ENCODE data around the gene ZNF335.
"Not testable (repeated sequence)": the region's sequence is repeated elsewhere in the genome, so short reads cannot be mapped to it uniquely, and the experiment has no call there.

ZNF335 gene

DNA sequence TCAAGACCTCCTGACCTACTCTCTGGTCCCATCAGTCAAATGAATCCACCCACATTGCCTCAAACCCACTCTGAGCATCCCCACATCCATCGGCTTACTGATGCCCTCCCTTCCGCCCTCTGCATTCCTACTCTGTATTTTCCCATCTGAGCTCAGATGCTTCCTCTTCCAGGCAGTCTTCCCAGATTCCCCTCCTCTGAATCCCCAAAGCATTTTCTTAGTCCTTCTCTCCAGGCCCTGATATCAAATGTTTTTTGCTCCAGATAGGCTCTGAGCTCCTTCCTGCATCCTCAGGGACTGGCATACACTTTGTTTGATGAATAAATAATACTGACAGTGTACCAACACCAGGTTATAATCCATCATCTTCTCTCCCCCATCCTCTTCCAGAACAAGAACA is 63.9 kb downstream of the ZNF335 start:
- DNase-seq: no peak

DNA sequence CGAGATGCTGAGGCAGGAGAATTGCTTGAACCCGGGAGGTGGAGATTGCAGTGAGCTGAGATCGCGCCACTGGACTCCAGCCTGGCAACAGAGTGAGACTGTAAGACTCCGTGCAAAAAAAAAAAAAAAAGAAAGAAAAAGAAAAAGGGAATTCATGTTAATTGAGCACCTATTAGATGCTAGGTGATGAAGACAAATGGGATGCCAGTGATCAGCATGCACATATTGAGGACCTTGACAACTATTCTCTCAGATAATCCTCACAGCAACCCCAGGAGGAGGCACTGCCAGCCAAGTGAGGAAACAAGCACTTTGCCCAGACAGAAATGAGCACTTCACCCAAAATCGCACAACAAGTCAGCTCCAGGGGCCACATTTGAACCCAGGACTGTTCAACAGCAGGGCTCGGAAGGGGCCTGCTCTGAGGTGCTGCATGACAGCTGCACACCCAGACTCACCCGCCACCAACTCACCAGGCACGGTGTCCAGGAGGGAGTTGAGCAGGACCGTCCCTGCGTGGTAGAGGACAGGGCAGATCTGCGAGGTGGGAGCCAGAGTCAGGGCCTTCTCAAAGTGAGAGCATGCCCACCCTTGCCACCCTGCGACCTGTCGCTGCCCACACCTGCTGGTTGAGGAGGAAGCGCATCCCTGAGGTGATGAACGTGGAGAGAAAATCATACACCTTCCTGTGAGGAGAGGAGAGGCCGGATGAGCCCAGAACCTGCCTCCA is 64.6 kb downstream of the ZNF335 start:
- DNase-seq: no peak

DNA sequence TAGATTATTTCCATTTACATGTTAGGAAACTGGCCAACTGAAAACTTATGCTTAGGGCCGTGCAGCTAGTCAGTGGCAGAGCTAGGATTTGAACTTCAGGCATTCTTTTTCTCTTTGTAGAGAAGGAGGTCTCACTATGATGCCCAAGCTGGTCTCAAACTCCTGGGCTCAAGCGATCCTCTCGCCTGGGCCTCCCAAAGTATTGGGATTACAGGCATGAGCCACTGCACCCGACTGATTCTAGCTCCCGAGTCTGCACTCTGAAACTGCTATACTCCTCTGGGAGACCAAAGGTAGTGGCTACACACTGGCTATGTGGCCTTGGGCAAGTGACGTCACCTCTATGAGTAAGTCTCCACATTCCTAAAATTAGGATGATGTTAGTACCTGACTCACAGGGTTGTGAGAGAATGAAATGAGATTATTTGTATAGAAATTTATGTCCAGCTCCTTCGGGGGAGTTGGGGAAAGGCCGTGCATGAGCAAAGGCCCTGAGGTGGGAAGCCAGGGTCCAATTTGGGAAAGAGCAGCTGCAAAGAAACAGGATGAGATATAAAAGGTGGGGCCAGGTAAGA is 66.4 kb downstream of the ZNF335 start:
- DNase-seq: no peak

DNA sequence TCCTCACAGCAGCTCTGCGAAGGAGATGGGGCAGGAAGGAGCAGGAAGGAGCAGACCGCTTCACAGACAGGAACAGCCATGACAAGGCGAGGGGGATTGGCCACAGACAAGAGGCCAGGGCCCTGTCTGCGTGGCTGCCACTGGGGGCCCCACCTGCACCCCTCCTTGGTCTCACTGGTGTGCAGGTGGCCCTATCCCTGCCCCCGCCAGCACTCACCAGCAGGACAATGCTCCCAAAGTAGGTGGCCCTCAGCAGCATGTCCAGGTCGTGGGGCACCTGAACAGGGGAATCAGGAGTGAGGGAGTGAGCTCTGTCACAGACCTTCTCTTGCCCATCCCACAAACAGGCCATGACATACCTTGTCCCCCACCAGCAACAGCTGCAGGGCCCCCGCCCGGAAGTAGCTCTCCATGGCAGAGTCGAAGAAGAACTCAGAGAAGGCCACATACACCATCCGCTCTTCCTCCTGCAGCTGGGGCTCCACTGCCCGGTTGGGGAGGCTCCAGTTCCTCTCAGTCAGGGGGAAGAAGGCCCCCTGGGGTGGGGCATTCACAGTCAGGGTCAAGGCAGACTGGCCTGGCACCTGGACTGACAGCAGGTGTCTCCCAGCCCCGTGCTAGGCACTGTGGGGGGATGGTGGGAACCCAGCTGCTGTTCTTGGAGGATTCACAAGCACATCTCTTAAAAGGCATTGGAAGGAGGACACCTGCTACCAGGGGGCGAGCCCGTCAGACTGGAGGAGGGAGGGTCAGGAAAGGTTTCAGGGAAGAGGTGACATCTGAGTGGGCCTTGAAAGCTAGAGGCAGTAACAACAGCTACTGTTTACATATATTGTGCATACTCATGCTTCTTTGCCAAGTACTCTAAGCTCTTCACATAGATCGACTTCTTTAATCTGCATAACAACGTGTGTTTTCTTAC is 67.2 kb downstream of the ZNF335 start:
- no peak for DNase-seq

DNA sequence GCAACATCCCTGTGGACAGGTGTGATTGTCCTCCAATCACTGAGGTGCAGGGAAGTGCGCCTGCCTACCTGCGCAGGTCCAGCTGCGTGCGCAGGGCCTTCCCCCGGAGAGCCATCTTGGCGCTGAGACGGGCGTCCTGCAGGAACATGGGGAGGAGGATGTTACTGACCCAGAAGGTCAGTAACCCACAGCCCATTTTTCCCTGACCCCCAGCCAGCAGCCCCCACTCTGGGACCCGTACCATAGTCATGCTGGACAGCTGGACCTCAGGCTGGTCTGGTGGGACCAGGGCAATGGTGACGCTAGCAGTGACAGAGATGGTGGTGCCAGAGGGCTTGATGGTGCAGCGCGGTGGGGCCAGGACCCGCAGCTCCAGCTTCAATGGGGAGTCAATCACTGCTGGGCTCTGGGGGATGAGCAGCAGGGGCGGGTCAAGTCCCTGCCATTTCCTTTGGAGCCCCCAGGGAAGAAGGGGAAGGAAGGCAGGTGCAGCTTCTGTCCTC is 69.8 kb downstream of the ZNF335 start:
- DNase-seq: no peak

DNA sequence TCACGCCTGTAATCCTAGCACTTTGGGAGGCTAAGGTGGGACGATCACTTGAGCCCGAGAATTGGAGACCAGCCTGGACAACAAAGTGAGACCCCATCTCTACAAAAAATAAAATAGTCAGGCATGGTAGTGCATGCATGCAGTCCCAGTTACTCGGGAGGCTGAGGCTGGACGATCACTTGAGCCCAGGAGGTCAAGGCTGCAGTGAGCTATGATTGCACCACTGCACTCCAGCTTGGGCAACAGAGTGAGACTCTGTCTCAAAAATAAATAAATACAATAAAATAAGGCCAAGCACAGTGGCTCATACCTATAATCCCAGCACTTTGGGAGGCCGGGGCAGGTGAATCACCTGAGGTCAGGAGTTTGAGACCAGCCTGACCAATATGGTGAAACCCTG is 70.7 kb downstream of the ZNF335 start:
- DNase-seq: not testable (repeated sequence)

DNA sequence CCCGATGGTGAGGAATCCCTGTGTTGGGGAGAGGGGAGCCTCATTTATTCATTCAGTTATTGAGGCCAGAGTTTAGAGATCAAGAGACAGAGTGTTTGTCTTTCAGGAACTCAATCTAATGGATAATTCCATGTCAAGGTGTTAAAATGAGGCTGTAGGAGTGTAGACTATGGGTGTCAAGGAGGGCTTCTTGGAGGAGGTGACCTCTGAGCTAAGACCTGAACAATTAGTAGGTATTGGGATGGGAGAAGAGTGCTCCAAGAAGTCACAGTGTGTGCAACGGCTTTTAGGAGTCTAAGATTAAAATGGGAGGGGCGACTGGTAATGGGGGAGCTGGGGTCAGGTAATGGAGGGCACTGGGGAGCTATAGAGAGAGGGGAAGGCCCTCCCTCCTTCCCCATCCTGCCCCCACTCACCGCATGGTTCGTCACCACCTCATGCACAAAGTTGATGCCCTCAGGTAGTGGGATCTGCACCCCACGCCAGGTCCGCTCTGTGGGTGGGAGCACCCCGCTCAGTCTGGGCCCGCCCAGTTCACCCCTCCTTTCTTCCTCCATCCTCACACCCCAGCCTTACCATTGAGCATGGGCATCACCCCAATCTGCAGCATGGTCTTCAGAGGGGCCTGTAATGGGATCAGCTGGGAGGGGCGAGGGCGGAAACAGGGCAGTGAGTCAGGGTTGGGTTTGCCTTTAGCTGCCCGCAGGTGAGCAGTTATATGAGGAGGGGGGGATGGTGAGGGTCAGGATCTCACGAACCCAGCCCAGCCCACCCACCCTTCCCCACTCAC is 72.8 kb downstream of the ZNF335 start:
- DNase-seq: no peak

Measured in Kasumi-1 (cell line).